H1 (cell line): ENCODE results near the gene OSCP1. TPM values are rescaled to one million over a fixed set of nuclear protein-coding genes. Genes with fewer than 3 reads are reported as not detected.
A peak's percentile ranks its signal among the peaks of the same experiment; 100 is the strongest.

Experiments used
- CTCF ChIA-PET: fragments of 300-600 bp; sonication (Branson Sonifier 250); formaldehyde crosslinking; loops from one replicate; lab custom pipeline; 2021; ENCODE audit not compliant: partially characterized antibody; lab: Charles Lee
- POLR2A ChIA-PET: fragments of 300-600 bp; sonication (Branson Sonifier 250); formaldehyde crosslinking; loops from one replicate; lab custom pipeline; 2021; ENCODE audit warnings: inconsistent platforms; ENCODE audit not compliant: partially characterized antibody; lab: Charles Lee
- DNase-seq, 2 experiments: peaks; one replicate each; pipeline versions ENCODE4 v3.0.0 to v3.0.0-alpha.2; 2010 to 2022; ENCODE audit warnings: low spot score in 2 of 2, low read depth in 1 of 2, mixed read lengths in 1 of 2
- FAIRE-seq: peaks from 2 replicates; lab custom pipeline; 2011; peaks lifted over from hg19 to GRCh38; lab: Jason Lieb, UNC
- H2AFZ ChIP-seq: 2 replicates; pipeline ENCODE4 v1.8.1; 2012; ENCODE audit warnings: low read length, inconsistent platforms
- H2AK5ac ChIP-seq: 2 replicates; pipeline ENCODE4 v1.6.1; 2013; ENCODE audit warnings: low read depth, low read length
- H2BK120ac ChIP-seq: replicated peaks from 2 replicates; pipeline ENCODE3; 2013; ENCODE audit warnings: low read depth, low read length, inconsistent platforms
- H2BK12ac ChIP-seq: 2 replicates; pipeline ENCODE4 v1.6.1; 2013; ENCODE audit warnings: low read depth, low read length
- H2BK15ac ChIP-seq: 2 replicates; pipeline ENCODE4 v1.6.1; 2013; ENCODE audit warnings: low read length
- H2BK20ac ChIP-seq: 2 replicates; pipeline ENCODE4 v1.6.1; 2013; ENCODE audit warnings: low read length
- H2BK5ac ChIP-seq: 2 replicates; pipeline ENCODE4 v1.6.1; 2013; ENCODE audit warnings: low read depth, low read length
- H3K14ac ChIP-seq: 2 replicates; pipeline ENCODE4 v1.6.1; 2013; ENCODE audit warnings: inconsistent platforms; ENCODE audit not compliant: insufficient read length
- H3K18ac ChIP-seq: 2 replicates; pipeline ENCODE4 v1.6.1; 2013; ENCODE audit warnings: low read length; ENCODE audit errors: extremely low read depth
- H3K23ac ChIP-seq: 2 replicates; pipeline ENCODE4 v1.6.1; 2013; ENCODE audit warnings: inconsistent platforms; ENCODE audit not compliant: insufficient read length
- H3K23me2 ChIP-seq: 2 replicates; pipeline ENCODE4 v1.6.1; 2013; ENCODE audit warnings: low read depth, low read length
- H3K27ac ChIP-seq: 2 replicates; pipeline ENCODE4 v1.6.1; 2011; ENCODE audit warnings: low read depth, low read length, inconsistent platforms
- H3K27me3 ChIP-seq, 4 experiments: replicated peaks in 1 of 4; 1 replicate in 1 of 4; 2 replicates in 3 of 4; pipeline versions ENCODE4 v1.6.1 to v1.8.1; 2011 to 2013; ENCODE audit warnings: low read length in 3 of 4, mild to moderate bottlenecking in 3 of 4, inconsistent platforms in 2 of 4, mixed read lengths in 2 of 4, moderate library complexity in 1 of 4; ENCODE audit not compliant: control insufficient read depth in 3 of 4, insufficient read depth in 3 of 4; ENCODE audit errors: extremely low read depth in 1 of 4
- H3K36me3 ChIP-seq, 4 experiments: 2 replicates each; pipeline versions ENCODE4 v1.6.1 to v1.8.1; 2011 to 2013; ENCODE audit warnings: mild to moderate bottlenecking in 4 of 4, low read length in 3 of 4, moderate library complexity in 2 of 4, control low read depth in 1 of 4, inconsistent platforms in 1 of 4; ENCODE audit not compliant: insufficient read depth in 4 of 4, control insufficient read depth in 2 of 4
- H3K4ac ChIP-seq: replicated peaks from 2 replicates; pipeline ENCODE3; 2013; ENCODE audit warnings: low read length, low read depth, mixed read lengths, inconsistent platforms; ENCODE audit not compliant: insufficient read length
- H3K4me1 ChIP-seq, 4 experiments: replicated peaks in 1 of 4; 1 replicate in 1 of 4; 2 replicates in 3 of 4; pipeline versions ENCODE4 v1.6.1 to v1.8.1; 2011 to 2013; ENCODE audit warnings: low read length in 3 of 4, inconsistent platforms in 2 of 4, mixed read lengths in 1 of 4; ENCODE audit not compliant: insufficient read depth in 4 of 4, control insufficient read depth in 3 of 4
- H3K4me2 ChIP-seq, 2 experiments: 2 replicates each; pipeline versions ENCODE4 v1.6.1 to v1.8.1; 2011 to 2013; ENCODE audit warnings: low read depth in 2 of 2, low read length in 2 of 2, control low read depth in 1 of 2, inconsistent platforms in 1 of 2, mild to moderate bottlenecking in 1 of 2; ENCODE audit not compliant: insufficient read depth in 1 of 2
- H3K4me3 ChIP-seq, 4 experiments: fragments of 200-600, 300-600 bp in 1 of 4; sonication (generic), shearing (Covaris generic), sonication (Bioruptor Twin) in 1 of 4; 2 replicates each; pipeline versions ENCODE4 v1.5.1 to v1.8.1; 2011 to 2016; ENCODE audit warnings: low read length in 4 of 4, low read depth in 3 of 4, control low read depth in 2 of 4, inconsistent platforms in 2 of 4, mild to moderate bottlenecking in 2 of 4, mixed read lengths in 1 of 4, moderate library complexity in 1 of 4; ENCODE audit not compliant: insufficient read depth in 2 of 4; ENCODE audit errors: extremely low read depth in 1 of 4
- H3K56ac ChIP-seq: replicated peaks from 2 replicates; pipeline ENCODE3; 2013; ENCODE audit warnings: low read depth, mild to moderate bottlenecking, mixed read lengths, low read length, inconsistent platforms; ENCODE audit not compliant: insufficient read length
- H3K79me1 ChIP-seq: 2 replicates; pipeline ENCODE4 v1.6.1; 2013; ENCODE audit warnings: low read depth, low read length, control low read depth
- H3K79me2 ChIP-seq, 2 experiments: 2 replicates each; pipeline versions ENCODE4 v1.6.1 to v1.8.1; 2012 to 2013; ENCODE audit warnings: low read length in 2 of 2, mild to moderate bottlenecking in 2 of 2, inconsistent platforms in 1 of 2; ENCODE audit not compliant: insufficient read depth in 2 of 2, control insufficient read depth in 1 of 2
- H3K9ac ChIP-seq, 4 experiments: replicated peaks in 1 of 4; 1 replicate in 1 of 4; 2 replicates in 3 of 4; pipeline versions ENCODE4 v1.6.1 to v1.8.1; 2011 to 2013; ENCODE audit warnings: low read depth in 3 of 4, low read length in 3 of 4, control low read depth in 2 of 4, mild to moderate bottlenecking in 2 of 4, moderate library complexity in 2 of 4, inconsistent platforms in 1 of 4; ENCODE audit errors: extremely low read depth in 1 of 4
- H3K9me3 ChIP-seq, 2 experiments: 2 replicates each; pipeline versions ENCODE4 v1.6.1 to v1.8.1; 2012 to 2013; ENCODE audit warnings: mild to moderate bottlenecking in 2 of 2, moderate library complexity in 2 of 2, control low read depth in 1 of 2, inconsistent platforms in 1 of 2, low read depth in 1 of 2, low read length in 1 of 2, mixed read lengths in 1 of 2; ENCODE audit not compliant: insufficient read depth in 2 of 2
- H4K20me1 ChIP-seq, 2 experiments: replicated peaks in 1 of 2; 2 replicates each; pipeline versions ENCODE3 to v1.8.1; 2011 to 2013; ENCODE audit warnings: inconsistent platforms in 2 of 2, low read length in 2 of 2, mild to moderate bottlenecking in 1 of 2; ENCODE audit not compliant: insufficient read depth in 2 of 2, control insufficient read depth in 1 of 2
- H4K5ac ChIP-seq: 2 replicates; pipeline ENCODE4 v1.6.1; 2013; ENCODE audit warnings: low read length, low read depth, mixed read lengths, inconsistent platforms; ENCODE audit not compliant: insufficient read length
- H4K8ac ChIP-seq: 2 replicates; pipeline ENCODE4 v1.8.0; 2013; ENCODE audit warnings: mild to moderate bottlenecking, moderate library complexity, low read length, inconsistent platforms; ENCODE audit not compliant: insufficient read depth; ENCODE audit errors: extremely low read depth
- H4K91ac ChIP-seq: replicated peaks from 2 replicates; pipeline ENCODE3; 2013; ENCODE audit warnings: low read length, mixed read lengths, inconsistent platforms; ENCODE audit not compliant: insufficient read length
- BCL11A ChIP-seq, 2 experiments: IDR thresholded peaks; one replicate each; pipeline ENCODE4 v1.6.1; 2011; ENCODE audit warnings: low read depth in 2 of 2, low read length in 2 of 2, mild to moderate bottlenecking in 2 of 2
- CHD2 ChIP-seq: IDR thresholded peaks from 2 replicates; pipeline ENCODE4 v1.6.1; 2012; ENCODE audit warnings: low read length, improper control_type of control experiment
- EP300 ChIP-seq, 2 experiments: IDR thresholded peaks; 1 replicate in 1 of 2; 2 replicates in 1 of 2; pipeline ENCODE4 v1.6.1; 2011 to 2012; ENCODE audit warnings: low read depth in 2 of 2, low read length in 2 of 2, mild to moderate bottlenecking in 2 of 2, borderline replicate concordance in 1 of 2, inconsistent platforms in 1 of 2, moderate library complexity in 1 of 2
- HDAC2 ChIP-seq, 2 experiments: fragments of 300-600 bp in 1 of 2; sonication (generic) in 1 of 2; IDR thresholded peaks; 2 replicates each; pipeline ENCODE4 v1.6.1; 2011 to 2012; ENCODE audit warnings: low read depth in 2 of 2, low read length in 2 of 2, mild to moderate bottlenecking in 2 of 2, moderate library complexity in 2 of 2, borderline replicate concordance in 1 of 2, inconsistent platforms in 1 of 2
- JUN ChIP-seq: IDR thresholded peaks from 2 replicates; pipeline ENCODE4 v1.6.1; 2011; ENCODE audit warnings: low read depth, mild to moderate bottlenecking, improper control_type of control experiment, low read length
- NANOG ChIP-seq: IDR thresholded peaks from 2 replicates; pipeline ENCODE4 v1.6.1; 2011; ENCODE audit warnings: low read length, low read depth, mild to moderate bottlenecking, inconsistent platforms; ENCODE audit not compliant: insufficient read depth, poor library complexity, severe bottlenecking
- POLR2A ChIP-seq, 2 experiments: IDR thresholded peaks; 1 replicate in 1 of 2; 2 replicates in 1 of 2; pipeline ENCODE4 v1.6.1; 2011; ENCODE audit warnings: low read depth in 2 of 2, low read length in 2 of 2, mild to moderate bottlenecking in 2 of 2; ENCODE audit errors: control extremely low read depth in 1 of 2
- SP2 ChIP-seq: IDR thresholded peaks from 2 replicates; pipeline ENCODE4 v1.6.1; 2012; ENCODE audit warnings: mild to moderate bottlenecking, low read length, inconsistent platforms
- WGBS, 2 experiments: shearing (Covaris generic) in 1 of 2; methylation state at CpG; one replicate each; pipeline versions ENCODE4 v1.1.6 to v1.1.7; 2013 to 2015; ENCODE audit warnings: low lambda C conversion rate in 2 of 2, mixed read lengths in 2 of 2, inconsistent platforms in 1 of 2, low coverage in 1 of 2, missing lambda C conversion rate in 1 of 2; ENCODE audit not compliant: insufficient replicate concordance in 2 of 2, insufficient coverage in 1 of 2, insufficient read length in 1 of 2; ENCODE audit errors: extremely low coverage in 1 of 2, missing lambda C conversion rate in 1 of 2; 5-methylcytosine and 5-hydroxymethylcytosine counted together
- polyA plus RNA-seq, 7 experiments: library from polyadenylated mRNA; depleted of rRNA in 3 of 7; stranded (reverse) in 5 of 7; unstranded in 2 of 7; fragments of >200 nt in 5 of 7; fragments of 200-250 nt in 2 of 7; gene quantifications; 1 replicate in 5 of 7; 2 replicates in 1 of 7; 4 replicates in 1 of 7; pipeline versions ENCODE4 v1.2.1 to v1.2.3, GENCODE V29; 2011 to 2013; ENCODE audit warnings: missing spikeins in 2 of 7, mixed read lengths in 2 of 7
- total RNA-seq: library from RNA; stranded (reverse); fragmentation: NEBNext Ultra II Directional; extraction: Animal tissue kit (Norgen Biotek cat#: 25700); gene quantifications from 2 replicates; pipeline ENCODE4 v1.2.1, GENCODE V29; 2021

Gene OSCP1
- total and polyA plus RNA-seq, 2 of the 8 experiments (the other 6 are each of a cell fraction or from before 2014, with no cell fraction given): 1.8 to 3.3 TPM

DNA sequence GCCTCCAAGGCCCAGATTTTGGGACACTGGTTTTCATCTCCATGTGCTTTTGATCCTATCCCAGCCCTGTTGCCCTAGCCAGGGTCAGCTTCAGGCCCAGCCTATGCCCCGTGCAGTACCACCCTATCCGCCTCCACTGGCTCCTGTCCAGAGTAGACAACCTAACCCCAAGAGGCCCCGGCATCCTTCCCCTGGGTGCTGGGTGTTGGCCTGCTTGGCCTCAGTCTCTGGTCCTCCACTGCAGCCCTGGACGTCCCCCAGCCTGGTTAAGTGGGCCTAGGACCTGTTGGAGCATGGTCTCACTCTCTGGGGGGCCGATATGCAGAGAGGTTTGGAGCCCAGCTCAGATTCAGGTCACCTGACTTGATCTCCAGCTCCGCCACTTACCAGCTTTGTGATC, 30.8 kb upstream of the OSCP1 start:
- Histone ChIP-seq H3K18ac (no peak overlapping the region), H4K91ac (no peak overlapping the region), H3K79me2 (no peaks in the 10 kb centered on the region), H3K4me3 (no peak overlapping the region), H3K23ac (no peak overlapping the region), H2AK5ac (no peak overlapping the region), H3K27ac (no peak overlapping the region), H3K4me2 (no peak overlapping the region), H2BK15ac (no peak overlapping the region), H4K8ac (peak overlapping the region; percentile 38; the same call in 1 of the 2 replicates), H3K79me1 (no peaks in the 10 kb centered on the region), H3K14ac (no peak overlapping the region), H4K5ac (no peak overlapping the region), H3K4me1 (peaks cover 0 to 2% (median 0%) of the 10 kb centered on the region in 4 experiments; a peak in 2 of 7 replicates), H2BK12ac (no peak overlapping the region), H3K9me3 (no peaks in the 10 kb centered on the region), H2BK5ac (no peak overlapping the region), H3K9ac (no peak overlapping the region), H2BK20ac (no peak overlapping the region), H2BK120ac (no peak overlapping the region), H3K56ac (no peak overlapping the region), H3K23me2 (no peaks in the 10 kb centered on the region), H3K36me3 (no peaks in the 10 kb centered on the region), H4K20me1 (no peaks in the 10 kb centered on the region), H2AFZ (no peak overlapping the region), H3K27me3 (no peaks in the 10 kb centered on the region), H3K4ac (no peak overlapping the region)
- CTCF ChIA-PET: interaction anchor here (0.6 to 1.0 kb wide), 3 partner anchors 10 to 42 kb away, joined by 3 read pairs; no protein-coding TSS in a partner anchor
- POLR2A ChIA-PET: interaction anchor here (0.9 to 1.6 kb wide), 2 partner anchors 11 to 17 kb away, joined by 4 to 5 read pairs; partner anchors contain the start of gene MRPS15
- TF ChIP-seq BCL11A (IDR thresholded peaks at IDR 0.05; ENCODE audit: low read depth in 2 of 2, low read length in 2 of 2): no peak
- no peak for TF ChIP-seq NANOG
- no peak for TF ChIP-seq CHD2
- TF ChIP-seq EP300 (IDR thresholded peaks at IDR 0.05; ENCODE audit: borderline replicate concordance in 1 of 2, low read depth in 2 of 2, low read length in 2 of 2): no peak
- no peak for TF ChIP-seq HDAC2 (IDR thresholded peaks at IDR 0.05; ENCODE audit: borderline replicate concordance in 1 of 2, low read depth in 2 of 2, low read length in 2 of 2)
- no peak for TF ChIP-seq POLR2A (IDR thresholded peaks at IDR 0.05; ENCODE audit: control extremely low read depth in 1 of 2, low read depth in 2 of 2, low read length in 2 of 2)
- TF ChIP-seq JUN: no peak
- TF ChIP-seq SP2: no peak
- FAIRE-seq: no peak
- DNase-seq: no peak
- WGBS, 2 experiments: 96% methylated on average over 6 of the region's 6 CpGs; no CpG with 5 or more reads in 1 of the 2 experiments
